GM12878 (cell line): ENCODE data around the gene CCBE1. TPM values are rescaled to one million over a fixed set of nuclear protein-coding genes. Genes with fewer than 3 reads are reported as not detected.

Experiments used
- ATAC-seq: fragments of 200-7000 bp; cut with Tn5 transposase; 3 replicates; pipeline ENCODE4 v1.9.1; 2020; ENCODE audit warnings: mild to moderate bottlenecking, moderate library complexity
- BruUV-seq: library from RNA; stranded (reverse); fragments of 400-500 nt; replicated peaks from 2 replicates; lab custom pipeline; 2021; lab: Mats Ljungman, UMichigan
- CTCF ChIA-PET: fragments of 300-600 bp; sonication (Branson Sonifier 250); formaldehyde crosslinking; extraction: SDS; loops from one replicate; lab custom pipeline; 2021; ENCODE audit warnings: inconsistent platforms; lab: Yijun Ruan, JAX
- POLR2A ChIA-PET: fragments of 350-600 bp; formaldehyde crosslinking; extraction: SDS; loops from one replicate; lab custom pipeline; 2021; ENCODE audit warnings: inconsistent platforms; lab: Charles Lee
- RAD21 ChIA-PET: fragments of 300-600 bp; sonication (Branson Sonifier 250); formaldehyde crosslinking; loops from one replicate; lab custom pipeline; 2023; ENCODE audit warnings: antibody characterized with exemption; ENCODE audit not compliant: unreplicated experiment; lab: Charles Lee
- SMC1A ChIA-PET: fragments of 300-600 bp; sonication (Branson Sonifier 250); formaldehyde crosslinking; loops from one replicate; lab custom pipeline; 2023; ENCODE audit not compliant: unreplicated experiment, uncharacterized antibody; lab: Charles Lee
- DNase-seq: peaks from one replicate; pipeline ENCODE4 v3.0.0-alpha.2; 2011; ENCODE audit warnings: low read depth, low spot score
- FAIRE-seq: peaks from 3 replicates; lab custom pipeline; 2011; peaks lifted over from hg19 to GRCh38; lab: Jason Lieb, UNC
- H2AFZ ChIP-seq: 2 replicates; pipeline ENCODE4 v1.6.0; 2011; ENCODE audit warnings: low read depth, low read length, control low read depth; ENCODE audit not compliant: control insufficient read depth
- H3K27ac ChIP-seq: 2 replicates; pipeline ENCODE4 v1.5.1; 2011; ENCODE audit warnings: control low read depth; ENCODE audit not compliant: control insufficient read depth, insufficient read depth
- H3K27me3 ChIP-seq, 2 experiments: replicated peaks in 1 of 2; 2 replicates each; pipeline versions ENCODE4 v1.6.0 to v1.6.1; 2011; ENCODE audit warnings: low read length in 1 of 2; ENCODE audit not compliant: control insufficient read depth in 2 of 2, insufficient read depth in 2 of 2
- H3K36me3 ChIP-seq, 2 experiments: 2 replicates each; pipeline ENCODE4 v1.5.1; 2011; ENCODE audit warnings: low read length in 1 of 2; ENCODE audit not compliant: control insufficient read depth in 2 of 2, insufficient read depth in 2 of 2
- H3K4me1 ChIP-seq: 2 replicates; pipeline ENCODE4 v1.6.1; 2011; ENCODE audit warnings: mild to moderate bottlenecking, low read length, moderate library complexity, mixed read lengths; ENCODE audit not compliant: control insufficient read depth, insufficient read depth
- H3K4me2 ChIP-seq: 2 replicates; pipeline ENCODE4 v1.6.0; 2011; ENCODE audit warnings: control low read depth; ENCODE audit not compliant: control insufficient read depth, insufficient read depth
- H3K4me3 ChIP-seq: fragments of 200-600 bp; sonication (generic); 2 replicates; pipeline ENCODE4 v1.5.1; 2016
- H3K79me2 ChIP-seq: 2 replicates; pipeline ENCODE4 v1.6.0; 2011; ENCODE audit warnings: low read length; ENCODE audit not compliant: control insufficient read depth, insufficient read depth
- H3K9ac ChIP-seq: 2 replicates; pipeline ENCODE4 v1.8.0; 2011; ENCODE audit warnings: low read length, control low read depth, mixed read lengths; ENCODE audit not compliant: control insufficient read depth, insufficient read depth
- H3K9me3 ChIP-seq: replicated peaks from 3 replicates; pipeline ENCODE4 v1.5.1; 2011; ENCODE audit warnings: mild to moderate bottlenecking, low read length; ENCODE audit not compliant: control insufficient read depth, insufficient read depth
- H4K20me1 ChIP-seq: 2 replicates; pipeline ENCODE4 v1.6.0; 2011; ENCODE audit not compliant: control insufficient read depth, insufficient read depth
- CHD4 ChIP-seq: fragments of 200-600 bp; sonication (generic); IDR thresholded peaks from 2 replicates; pipeline ENCODE4 v1.6.1; 2016; ENCODE audit warnings: mild to moderate bottlenecking
- ELK1 ChIP-seq: IDR thresholded peaks from 2 replicates; pipeline ENCODE4 v1.6.1; 2012; ENCODE audit warnings: low read depth, low read length, improper control_type of control experiment
- IRF4 ChIP-seq: IDR thresholded peaks from 2 replicates; pipeline ENCODE4 v1.6.1; 2011; ENCODE audit warnings: low read depth, low read length
- MTA3 ChIP-seq: IDR thresholded peaks from 2 replicates; pipeline ENCODE4 v1.6.1; 2012; ENCODE audit warnings: low read length, inconsistent platforms, borderline replicate concordance
- RELB ChIP-seq: fragments of 450-650 bp; IDR thresholded peaks from 2 replicates; pipeline ENCODE4 v1.6.1; 2017; ENCODE audit warnings: low read depth, mild to moderate bottlenecking, moderate library complexity
- RFX5 ChIP-seq: IDR thresholded peaks from 2 replicates; pipeline ENCODE4 v1.6.1; 2011; ENCODE audit warnings: low read depth, low read length, improper control_type of control experiment
- SMARCA5 ChIP-seq: fragments of 450-650 bp; IDR thresholded peaks from 2 replicates; pipeline ENCODE4 v1.6.1; 2017; ENCODE audit warnings: mild to moderate bottlenecking
- ZBTB4 ChIP-seq: fragments of 450-650 bp; formaldehyde crosslinking; IDR thresholded peaks from 2 replicates; pipeline ENCODE4 v1.4.0; 2022; ENCODE audit warnings: mild to moderate bottlenecking, moderate library complexity
- WGBS: methylation state at CpG from one replicate; pipeline ENCODE4 v1.1.6; 2016; ENCODE audit warnings: low lambda C conversion rate; ENCODE audit not compliant: insufficient replicate concordance, insufficient coverage; ENCODE audit errors: missing lambda C conversion rate; 5-methylcytosine and 5-hydroxymethylcytosine counted together
- in situ Hi-C: fragments of 300-500 bp; cut with MboI; formaldehyde crosslinking; loops from 9 replicates; pipeline ENCODE4 v1.14.3; 2018; ENCODE audit warnings: mixed read lengths
- intact Hi-C: fragments of 100-400 bp; cut with micrococcal nuclease; formaldehyde crosslinking; loops from one replicate; pipeline ENCODE4 v1.14.2; 2022; ENCODE audit not compliant: unreplicated experiment
- polyA plus RNA-seq, 11 experiments: library from polyadenylated mRNA; depleted of rRNA in 4 of 11; unstranded in 6 of 11; stranded (reverse) in 5 of 11; fragments of >200 nt; fragmentation: Nextera tagmentation in 4 of 11; fragmentation: Illumina TruSeq in 1 of 11; extraction: Ambion mirVana in 4 of 11; extraction: Trizol in 1 of 11; gene quantifications; 1 replicate in 1 of 11; 2 replicates in 10 of 11; pipeline versions ENCODE4 v1.2.1 to v1.2.3, GENCODE V29; 2011 to 2016; ENCODE audit warnings: inconsistent platforms in 2 of 11, missing spikeins in 2 of 11, low read depth in 1 of 11
- total RNA-seq, 4 experiments: library from RNA; depleted of rRNA in 3 of 4; stranded (reverse); fragments of >200 nt in 3 of 4; fragmentation: Illumina TruSeq in 1 of 4; extraction: Trizol in 1 of 4; gene quantifications; 2 replicates each; pipeline versions ENCODE4 v1.2.1 to v1.2.3, GENCODE V29; 2013 to 2021

Gene CCBE1
- total and polyA plus RNA-seq, 10 of the 15 experiments (the other 5 are each of a cell fraction or from before 2014, with no cell fraction given): 0.03 to 0.49 (median 0.04) TPM; not detected in 7

- TF ChIP-seq RFX5: no peak
- TF ChIP-seq MTA3: no peak
- no peak for TF ChIP-seq ELK1
- TF ChIP-seq, all 136 proteins: peak for 0
These were observed 104.6 kb downstream of the CCBE1 start (continued) for GRCh38 chr18:59592624-59593023.

GRCh38 chr18:59582395-59582794 is 114.8 kb downstream of the CCBE1 start:
- DNase-seq: no peak
- no TSS peak for BruUV-seq
- no peak overlapping the region for H3K4me3 ChIP-seq
- no peak overlapping the region for H3K27ac ChIP-seq
- H2AFZ ChIP-seq: no peak overlapping the region
- no peak overlapping the region for H3K9ac ChIP-seq
- no peaks in the 10 kb centered on the region for H3K36me3 ChIP-seq
- no peaks in the 10 kb centered on the region for H3K9me3 ChIP-seq
- RAD21 ChIA-PET: no interaction called here
- no peak for TF ChIP-seq ZBTB4 (CRISPR knock-in tag)
- no peak for TF ChIP-seq IRF4
- TF ChIP-seq SMARCA5: no peak
- TF ChIP-seq CHD4: no peak
- no peak for TF ChIP-seq RELB
- FAIRE-seq: no peak
- no peaks in the 10 kb centered on the region for H3K4me1 ChIP-seq
- in situ Hi-C loops (no loop called here), intact Hi-C loops (no loop called here)
- H4K20me1 ChIP-seq: no peaks in the 10 kb centered on the region
- H3K27me3 ChIP-seq: no peaks in the 10 kb centered on the region; a peak in 1 of 4 replicates
- POLR2A ChIA-PET: no interaction called here
- no peaks in the 10 kb centered on the region for H3K79me2 ChIP-seq
- no peak for ATAC-seq
- WGBS: 0% methylated on average over 1 of the region's 1 CpG
- CTCF ChIA-PET: interaction anchor here (1.4 kb wide), 1 partner anchor 241 kb away, joined by 5 read pairs; no protein-coding TSS in a partner anchor
- SMC1A ChIA-PET: no interaction called here
- H3K4me2 ChIP-seq: no peak overlapping the region
